Fibroblast of mammary gland (primary cell): ENCODE results near the gene CD63.
A peak's percentile ranks its signal among the peaks of the same experiment; 100 is the strongest.

ENCODE experiments used
- DNase-seq: peaks from one replicate; pipeline ENCODE4 v3.0.0-alpha.2; 2010; ENCODE audit warnings: low read depth
- H3K4me3 ChIP-seq: 2 replicates; pipeline ENCODE4 v1.5.1; 2011; ENCODE audit warnings: low read depth, mild to moderate bottlenecking, low read length, moderate library complexity; ENCODE audit not compliant: control insufficient read depth
- TF ChIP-seq, protein P1 (sequence below): conservative IDR thresholded peaks from 2 replicates; pipeline ENCODE4 v1.5.1; 2011; ENCODE audit warnings: low read depth, low read length, inconsistent platforms; ENCODE audit not compliant: control insufficient read depth, insufficient read depth

CD63 gene

DNA sequence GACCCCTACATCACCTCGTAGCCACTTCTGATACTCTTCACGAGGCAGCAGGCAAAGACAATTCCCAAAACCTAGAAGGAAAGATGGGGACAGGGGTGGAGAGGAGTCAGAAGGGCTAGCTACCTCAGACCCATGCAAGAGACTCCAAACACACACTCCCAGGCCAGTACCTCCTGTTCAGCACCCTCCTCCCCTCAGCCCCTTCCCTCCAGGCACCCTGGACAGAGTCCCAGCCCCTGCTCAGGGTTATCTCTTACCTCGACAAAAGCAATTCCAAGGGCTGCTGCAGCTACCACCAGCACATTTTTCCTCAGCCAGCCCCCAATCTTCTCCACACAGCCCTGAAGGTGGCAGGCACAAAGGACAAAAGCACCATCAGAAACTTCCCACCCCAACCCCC is 3.3 kb downstream of the CD63 start:
- DNase-seq = no peak
- TF ChIP-seq, protein P1, sequence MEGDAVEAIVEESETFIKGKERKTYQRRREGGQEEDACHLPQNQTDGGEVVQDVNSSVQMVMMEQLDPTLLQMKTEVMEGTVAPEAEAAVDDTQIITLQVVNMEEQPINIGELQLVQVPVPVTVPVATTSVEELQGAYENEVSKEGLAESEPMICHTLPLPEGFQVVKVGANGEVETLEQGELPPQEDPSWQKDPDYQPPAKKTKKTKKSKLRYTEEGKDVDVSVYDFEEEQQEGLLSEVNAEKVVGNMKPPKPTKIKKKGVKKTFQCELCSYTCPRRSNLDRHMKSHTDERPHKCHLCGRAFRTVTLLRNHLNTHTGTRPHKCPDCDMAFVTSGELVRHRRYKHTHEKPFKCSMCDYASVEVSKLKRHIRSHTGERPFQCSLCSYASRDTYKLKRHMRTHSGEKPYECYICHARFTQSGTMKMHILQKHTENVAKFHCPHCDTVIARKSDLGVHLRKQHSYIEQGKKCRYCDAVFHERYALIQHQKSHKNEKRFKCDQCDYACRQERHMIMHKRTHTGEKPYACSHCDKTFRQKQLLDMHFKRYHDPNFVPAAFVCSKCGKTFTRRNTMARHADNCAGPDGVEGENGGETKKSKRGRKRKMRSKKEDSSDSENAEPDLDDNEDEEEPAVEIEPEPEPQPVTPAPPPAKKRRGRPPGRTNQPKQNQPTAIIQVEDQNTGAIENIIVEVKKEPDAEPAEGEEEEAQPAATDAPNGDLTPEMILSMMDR = no peak
- peak overlapping the region; percentile 4 for H3K4me3 ChIP-seq

DNA sequence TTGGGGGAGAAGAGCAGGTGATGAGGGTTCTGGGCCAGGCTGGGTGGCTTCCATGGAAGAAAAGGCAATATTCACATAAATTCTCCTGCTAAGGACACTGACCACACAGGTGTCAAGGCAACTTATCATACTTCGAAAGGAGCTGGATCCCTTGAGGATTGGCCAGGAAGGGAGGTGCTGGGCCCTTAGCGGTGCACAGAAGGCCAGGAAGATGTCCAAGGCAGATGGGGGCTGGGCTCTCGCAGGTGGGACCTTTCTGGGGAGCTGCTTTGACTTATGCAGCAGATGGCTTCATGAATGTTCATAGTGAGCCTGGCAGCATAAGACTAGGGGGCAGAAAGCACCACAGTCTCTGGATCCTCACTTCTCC is 3.9 kb downstream of the CD63 start:
- TF ChIP-seq, protein P1 = no peak
- no peak overlapping the region for H3K4me3 ChIP-seq
- DNase-seq = no peak

DNA sequence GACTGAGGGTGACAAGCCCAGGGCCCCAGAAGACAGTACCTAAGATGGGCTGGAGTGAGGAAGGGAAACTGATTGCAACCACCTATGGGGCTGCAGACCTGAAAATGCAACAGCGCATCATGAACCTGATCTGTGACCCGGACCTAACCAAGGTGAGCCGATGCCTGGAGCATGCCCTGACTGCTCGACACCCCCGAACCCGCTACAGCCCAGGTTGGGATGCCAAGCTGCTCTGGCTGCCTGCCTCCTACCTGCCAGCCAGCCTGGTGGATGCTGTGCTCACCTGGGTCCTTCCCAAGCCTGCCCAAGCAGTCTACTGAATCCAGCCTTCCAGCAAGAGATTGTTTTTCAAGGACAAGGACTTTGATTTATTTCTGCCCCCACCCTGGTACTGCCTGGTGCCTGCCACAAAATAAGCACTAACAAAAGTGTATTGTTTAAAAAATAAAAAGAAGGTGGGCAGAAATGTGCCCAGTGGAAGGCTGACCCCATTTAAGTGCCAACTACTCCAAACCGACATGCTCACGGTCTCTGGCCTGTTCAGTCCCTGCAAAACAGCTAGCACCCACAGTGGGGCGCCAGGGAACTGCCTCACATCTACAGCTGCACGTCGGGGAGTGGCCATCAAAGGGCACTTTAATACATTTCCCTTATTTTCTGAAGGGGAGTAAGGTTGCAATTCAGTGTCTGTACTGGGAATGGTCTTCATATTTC is 4.4 kb downstream of the CD63 start:
- H3K4me3 ChIP-seq = no peak overlapping the region
- TF ChIP-seq, protein P1 = peak; percentile 70
- DNase-seq = peak; percentile 81

DNA sequence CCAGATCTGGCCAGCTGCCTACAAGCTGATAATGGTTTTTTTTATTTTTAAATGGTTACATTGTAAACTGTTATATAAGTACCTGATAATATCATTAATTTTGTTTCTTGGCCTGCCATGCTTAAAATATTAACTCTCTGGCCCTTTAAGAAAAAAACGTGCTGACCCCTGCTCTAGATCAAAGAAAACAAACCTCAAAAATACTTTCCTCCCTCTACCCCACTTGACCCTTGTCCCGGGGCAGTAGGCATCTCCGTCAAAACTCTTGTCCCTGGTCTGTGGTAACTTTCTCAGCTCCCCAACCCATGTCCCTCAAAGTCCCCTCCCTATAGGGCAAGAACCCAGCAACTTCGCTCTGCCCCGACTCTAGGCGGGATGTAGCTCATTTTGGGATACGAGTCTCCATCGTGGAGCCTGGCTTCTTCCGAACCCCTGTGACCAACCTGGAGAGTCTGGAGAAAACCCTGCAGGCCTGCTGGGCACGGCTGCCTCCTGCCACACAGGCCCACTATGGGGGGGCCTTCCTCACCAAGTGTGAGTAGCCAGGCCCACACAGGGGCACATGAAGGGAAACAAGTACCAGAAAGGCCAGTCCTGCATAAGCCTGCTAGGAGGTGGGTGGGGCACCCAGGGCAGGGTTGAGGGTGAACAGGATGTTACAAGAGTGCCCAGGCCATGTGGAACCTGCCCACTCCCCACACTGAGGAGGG is 5.1 kb downstream of the CD63 start:
- TF ChIP-seq, protein P1 = no peak
- H3K4me3 ChIP-seq = no peak overlapping the region
- DNase-seq = no peak

DNA sequence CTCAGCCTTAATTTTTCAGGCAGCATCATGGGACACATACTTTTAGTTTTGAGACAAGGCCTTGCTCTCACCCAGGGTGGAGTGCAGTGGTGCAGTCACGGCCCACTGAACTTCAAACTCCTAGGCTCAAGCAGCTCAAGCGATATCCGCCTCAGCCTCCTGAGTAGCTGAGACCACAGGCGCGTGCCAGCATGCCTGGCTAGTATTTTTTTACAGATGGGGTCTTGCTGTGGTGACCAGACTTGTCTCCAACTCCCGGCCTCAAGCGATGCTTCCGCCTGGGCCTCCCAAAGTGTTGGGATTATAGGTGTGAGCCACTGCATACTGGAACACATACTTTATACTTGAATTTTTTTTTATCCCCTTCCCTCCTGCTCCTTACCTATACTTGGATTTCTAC is 5.9 kb downstream of the CD63 start:
- H3K4me3 ChIP-seq = no peak overlapping the region

DNA sequence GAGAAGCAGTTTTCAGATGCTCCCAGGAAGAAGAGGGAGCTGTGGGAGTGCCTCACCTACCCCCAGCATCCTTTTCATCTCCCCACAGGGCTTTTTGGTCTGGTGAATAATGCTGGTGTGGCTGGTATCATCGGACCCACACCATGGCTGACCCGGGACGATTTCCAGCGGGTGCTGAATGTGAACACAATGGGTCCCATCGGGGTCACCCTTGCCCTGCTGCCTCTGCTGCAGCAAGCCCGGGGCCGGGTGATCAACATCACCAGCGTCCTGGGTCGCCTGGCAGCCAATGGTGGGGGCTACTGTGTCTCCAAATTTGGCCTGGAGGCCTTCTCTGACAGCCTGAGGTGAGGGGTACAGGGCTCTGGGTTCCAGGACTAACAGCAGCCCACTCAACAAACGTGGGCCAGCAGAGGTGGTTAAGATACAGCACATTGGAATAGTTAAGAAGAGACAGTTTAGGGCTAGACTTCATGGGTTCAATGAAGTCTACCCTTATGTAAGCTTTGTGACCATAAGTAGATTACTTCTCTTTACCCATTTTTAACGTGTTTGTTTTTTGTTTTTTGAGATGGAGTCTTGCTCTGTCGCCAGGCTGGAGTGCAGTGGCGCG is 7.1 kb downstream of the CD63 start:
- no peak for DNase-seq
- peak overlapping the region; percentile 41 for H3K4me3 ChIP-seq
- TF ChIP-seq, protein P1 = no peak

More for the DNA sequence above, 5.9 kb downstream of the CD63 start:
- TF ChIP-seq, protein P1 = no peak
- no peak for DNase-seq
